DMS53 treated with DMSO at 0.1 percent for 48 hours (cell line): Measurements from ENCODE around the gene C19orf38.

Experiments used
- DNase-seq: peaks from one replicate; lab custom pipeline; 2025; ENCODE audit not compliant: unreplicated experiment; lab: John Stamatoyannopoulos, UW

C19orf38 gene

GRCh38 chr19:10899151-10899653 lies 51.0 kb downstream of the C19orf38 start:
- DNase-seq, result no peak

GRCh38 chr19:10907925-10908324 lies 59.7 kb downstream of the C19orf38 start:
- DNase-seq, result no peak

- no peak for DNase-seq
Observed at GRCh38 chr19:10908380-10908960, 60.3 kb downstream of the C19orf38 start.

- no peak for DNase-seq
Observed at GRCh38 chr19:10911579-10912363, 63.6 kb downstream of the C19orf38 start.

- DNase-seq, result no peak
Observed at GRCh38 chr19:10912619-10913018, 64.4 kb downstream of the C19orf38 start.

- DNase-seq, result no peak
Observed at GRCh38 chr19:10913716-10914340, 65.6 kb downstream of the C19orf38 start.

GRCh38 chr19:10915130-10916091 lies 67.2 kb downstream of the C19orf38 start:
- DNase-seq, result no peak

GRCh38 chr19:10916602-10917001 lies 68.4 kb downstream of the C19orf38 start:
- no peak for DNase-seq

GRCh38 chr19:10918359-10918758 lies 70.1 kb downstream of the C19orf38 start:
- no peak for DNase-seq
